ENCODE results near the gene FGF18. TPM values are rescaled to one million over a fixed set of nuclear protein-coding genes. Genes with fewer than 3 reads are reported as not detected.

The FGF18 gene
- total RNA-seq, 2 donors from 2014 or later: 0.28 TPM; not detected in 1

DNA sequence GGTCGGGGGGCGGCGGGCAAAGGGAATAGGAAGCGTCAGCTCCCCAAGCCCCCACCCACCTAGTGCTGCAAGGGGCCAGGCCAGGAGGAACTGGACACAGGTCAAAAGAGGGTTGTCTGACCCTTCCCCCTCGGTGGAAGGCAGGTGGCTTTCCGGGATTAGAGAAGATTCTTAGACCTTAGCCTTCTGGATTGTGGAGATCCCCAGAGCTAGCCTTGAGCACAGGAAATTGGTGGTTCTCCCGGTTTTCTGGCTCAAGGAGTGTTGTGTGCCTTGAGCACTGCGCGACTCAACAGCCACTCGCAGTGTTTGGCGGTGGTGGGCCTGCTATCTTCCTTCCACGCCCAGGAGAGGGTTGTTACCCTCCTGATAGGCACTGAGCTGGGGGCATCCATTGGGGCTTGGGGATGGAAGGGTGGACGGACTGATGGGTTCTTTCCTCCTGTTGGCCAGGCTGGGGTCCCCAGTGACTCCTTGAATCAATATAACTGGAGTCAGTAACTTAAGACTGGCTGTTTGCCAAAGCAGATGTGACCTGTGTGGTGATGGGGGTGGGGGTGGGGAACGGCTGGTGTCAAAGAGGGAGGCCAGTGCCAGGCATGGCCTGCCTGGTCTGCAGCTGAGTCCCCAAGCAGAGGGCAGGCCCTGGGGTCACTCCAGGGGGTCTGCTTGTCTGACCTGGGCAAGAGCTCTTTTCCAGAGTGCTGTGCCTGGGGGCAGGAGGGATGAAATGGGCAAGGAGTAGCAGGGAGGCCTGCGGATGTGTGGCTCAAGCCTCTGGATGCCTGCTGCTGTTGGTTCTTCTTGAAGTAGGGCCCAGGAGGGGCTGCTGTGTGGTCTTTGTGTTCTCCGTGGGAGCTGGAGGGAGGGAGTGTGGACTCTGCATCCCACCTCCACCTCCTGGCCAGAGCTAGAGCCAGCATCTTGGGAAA is 2.1 kb downstream of the FGF18 start:
- ATAC-seq: no peak
- Mint-ChIP-seq H3K9me3 (no peaks in the 10 kb centered on the region), H3K4me1 (ENCODE audit: low read depth in 2 of 2) (peaks cover 0 to 11% of the 10 kb centered on the region in 2 donors), H3K4me3 (no peak overlapping the region), H3K27me3 (peaks cover 0 to 12% of the 10 kb centered on the region in 2 donors), H3K27ac (no peak overlapping the region), H3K36me3 (no peaks in the 10 kb centered on the region)
- no peak for DNase-seq (ENCODE audit: low spot score)

DNA sequence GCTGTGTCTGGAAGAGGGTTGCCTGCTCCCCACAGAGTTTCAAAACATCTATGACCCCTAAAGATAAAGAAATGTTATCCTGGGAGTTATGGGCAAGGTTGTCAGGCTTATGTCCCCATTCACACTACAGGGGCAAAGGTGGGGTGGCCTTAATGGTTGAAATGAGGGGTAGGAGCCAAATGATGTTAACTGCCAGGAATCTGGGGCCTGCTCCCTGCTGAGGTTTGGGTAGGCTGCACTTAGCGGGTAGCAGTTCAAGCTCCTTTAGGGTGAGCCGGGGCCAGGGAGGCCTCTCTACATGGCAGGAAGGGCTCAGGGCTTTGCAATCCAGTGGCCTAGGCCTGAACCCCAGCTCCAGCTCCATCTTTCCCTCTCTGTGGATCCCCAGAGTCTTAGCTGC is 3.0 kb downstream of the FGF18 start:
- Mint-ChIP-seq H3K27me3 (peaks cover 0 to 12% of the 10 kb centered on the region in 2 donors), H3K4me3 (no peak overlapping the region), H3K27ac (no peak overlapping the region), H3K9me3 (no peaks in the 10 kb centered on the region), H3K4me1 (ENCODE audit: low read depth in 2 of 2) (peaks cover 0 to 11% of the 10 kb centered on the region in 2 donors), H3K36me3 (no peaks in the 10 kb centered on the region)
- ATAC-seq (no peak), DNase-seq (ENCODE audit: low spot score) (no peak)

DNA sequence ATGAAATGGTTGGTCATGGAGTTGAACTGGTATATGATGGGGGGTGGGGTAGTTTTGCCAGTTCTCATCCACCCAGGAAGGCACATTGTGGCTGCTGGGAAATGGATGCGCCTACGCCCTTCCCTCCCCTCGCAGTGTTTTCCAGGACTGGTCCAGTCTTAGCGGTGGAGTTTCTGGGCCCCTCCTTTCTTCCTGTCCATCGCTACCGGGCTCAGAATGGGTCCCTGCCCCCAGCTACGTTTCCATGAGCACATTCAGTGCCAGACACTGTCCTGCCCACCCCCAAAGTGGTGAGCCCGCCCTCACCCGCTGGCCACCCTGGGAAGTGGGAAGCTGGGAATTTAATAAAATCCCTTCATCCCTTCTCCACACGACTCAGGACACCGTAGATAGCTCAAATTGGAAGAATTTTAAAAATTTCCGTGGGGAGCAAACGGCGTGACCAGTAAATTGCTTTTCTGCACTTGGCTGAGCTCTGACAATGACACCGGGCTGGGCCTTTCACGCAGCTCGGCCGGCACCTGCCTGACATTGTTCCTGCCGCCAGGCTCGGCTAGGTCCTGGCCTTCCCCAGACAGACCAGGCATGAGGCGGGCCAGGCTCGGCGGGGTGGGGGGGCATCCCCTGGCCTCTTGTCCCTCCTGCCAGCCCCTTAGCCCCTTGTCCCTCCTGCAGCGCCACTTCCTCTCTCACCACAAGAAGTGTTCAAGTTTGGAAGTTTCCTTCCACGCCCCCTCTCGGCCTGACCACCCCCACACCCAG is 3.6 kb downstream of the FGF18 start:
- no peaks in the 10 kb centered on the region for H3K36me3 Mint-ChIP-seq
- no peaks in the 10 kb centered on the region for H3K9me3 Mint-ChIP-seq
- H3K27me3 Mint-ChIP-seq: peaks cover 0 to 12% of the 10 kb centered on the region in 2 donors
- no peak for ATAC-seq
- no peak overlapping the region for H3K27ac Mint-ChIP-seq
- no peak overlapping the region for H3K4me3 Mint-ChIP-seq
- peaks cover 0 to 11% of the 10 kb centered on the region in 2 donors for H3K4me1 Mint-ChIP-seq (ENCODE audit: low read depth in 2 of 2)
- no peak for DNase-seq (ENCODE audit: low spot score)

DNA sequence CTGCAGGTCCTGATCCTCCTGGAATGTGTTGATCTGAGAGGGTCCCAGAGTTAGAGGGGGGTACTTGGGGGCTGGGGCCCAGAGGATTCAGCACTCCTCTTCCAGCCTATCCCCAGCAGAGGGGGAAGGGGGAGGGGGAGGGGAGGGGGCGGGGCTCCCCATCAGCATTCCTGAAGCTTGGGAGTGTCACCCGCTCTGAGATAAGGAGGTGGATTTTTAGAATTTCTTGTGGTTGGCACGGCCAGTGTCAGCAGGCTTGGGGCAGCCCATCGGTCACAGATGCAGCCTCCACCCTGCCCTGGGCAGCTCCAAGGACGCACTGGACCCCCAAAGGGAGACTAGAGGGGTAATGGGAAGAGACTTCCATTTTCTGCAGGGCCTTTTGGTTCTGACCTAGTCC is 5.3 kb downstream of the FGF18 start:
- H3K4me3 Mint-ChIP-seq: no peak overlapping the region

DNA sequence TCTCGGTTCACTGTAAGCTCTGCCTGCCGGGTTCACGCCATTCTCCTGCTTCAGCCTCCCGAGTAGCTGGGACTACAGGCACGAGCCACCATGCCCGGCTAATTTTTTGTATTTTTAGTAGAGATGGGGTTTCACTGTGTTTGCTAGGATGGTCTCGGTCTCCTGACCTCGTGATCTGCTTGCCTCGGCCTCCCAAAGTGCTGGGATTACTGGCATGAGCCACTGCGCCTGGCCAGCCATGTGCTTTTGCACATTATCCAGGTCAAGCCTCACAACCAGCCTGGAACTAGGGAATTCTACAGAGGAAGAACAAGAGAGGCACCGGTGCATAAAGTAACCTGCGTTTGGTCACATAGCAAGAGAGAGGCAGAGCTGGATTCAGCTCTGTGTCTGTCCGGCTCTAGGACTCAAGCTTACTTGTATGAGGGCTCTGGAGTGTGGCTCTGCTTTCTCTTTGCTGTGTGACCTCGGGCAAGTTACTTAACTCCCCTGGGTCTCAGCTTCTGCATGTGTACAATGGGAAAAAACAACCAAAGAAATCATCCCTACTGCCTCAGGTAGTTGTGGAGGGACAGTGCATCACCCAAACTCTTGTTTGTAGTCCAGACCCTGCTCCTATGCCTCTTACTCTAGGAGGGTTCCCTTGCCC is 6.3 kb downstream of the FGF18 start:
- no peak overlapping the region for H3K27ac Mint-ChIP-seq
- H3K9me3 Mint-ChIP-seq: no peaks in the 10 kb centered on the region
- ATAC-seq: no peak
- no peak for DNase-seq (ENCODE audit: low spot score)
- peaks cover 0 to 6% of the 10 kb centered on the region in 2 donors for H3K27me3 Mint-ChIP-seq
- H3K4me1 Mint-ChIP-seq (ENCODE audit: low read depth in 2 of 2): peaks cover 0 to 3% of the 10 kb centered on the region in 2 donors
- H3K4me3 Mint-ChIP-seq: no peak overlapping the region
- no peaks in the 10 kb centered on the region for H3K36me3 Mint-ChIP-seq

More for the DNA sequence above, 5.3 kb downstream of the FGF18 start:
- H3K9me3 Mint-ChIP-seq: no peaks in the 10 kb centered on the region
- H3K4me1 Mint-ChIP-seq (ENCODE audit: low read depth in 2 of 2): peaks cover 0 to 6% of the 10 kb centered on the region in 2 donors
- no peak overlapping the region for H3K27ac Mint-ChIP-seq
- peaks cover 0 to 10% of the 10 kb centered on the region in 2 donors for H3K27me3 Mint-ChIP-seq
- ATAC-seq: no peak
- no peak for DNase-seq (ENCODE audit: low spot score)
- H3K36me3 Mint-ChIP-seq: no peaks in the 10 kb centered on the region

DNA sequence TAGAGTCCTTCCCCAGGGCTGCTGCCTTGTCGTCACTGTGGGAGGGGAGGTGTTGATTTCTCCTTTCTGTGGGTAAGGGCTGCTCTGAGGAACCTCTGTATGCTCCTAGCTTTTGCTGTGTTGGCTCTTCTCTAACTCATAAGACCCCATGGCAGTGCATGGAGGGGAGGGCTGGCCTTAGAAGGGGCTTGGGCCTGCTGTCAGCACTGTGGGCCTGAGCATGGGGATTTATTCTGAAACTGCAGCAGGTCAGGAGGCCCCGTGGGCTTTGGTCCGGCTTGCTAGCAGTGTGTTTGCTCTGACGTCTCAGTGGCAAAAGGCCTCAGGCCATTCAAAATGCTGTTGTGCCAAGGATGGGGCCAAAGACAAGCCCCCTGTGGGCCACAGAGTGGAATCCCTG is 6.8 kb downstream of the FGF18 start:
- Mint-ChIP-seq H3K27me3 (peaks cover 0 to under 1% of the 10 kb centered on the region in 2 donors), H3K4me1 (ENCODE audit: low read depth in 2 of 2) (no peaks in the 10 kb centered on the region)
- ATAC-seq: no peak

DNA sequence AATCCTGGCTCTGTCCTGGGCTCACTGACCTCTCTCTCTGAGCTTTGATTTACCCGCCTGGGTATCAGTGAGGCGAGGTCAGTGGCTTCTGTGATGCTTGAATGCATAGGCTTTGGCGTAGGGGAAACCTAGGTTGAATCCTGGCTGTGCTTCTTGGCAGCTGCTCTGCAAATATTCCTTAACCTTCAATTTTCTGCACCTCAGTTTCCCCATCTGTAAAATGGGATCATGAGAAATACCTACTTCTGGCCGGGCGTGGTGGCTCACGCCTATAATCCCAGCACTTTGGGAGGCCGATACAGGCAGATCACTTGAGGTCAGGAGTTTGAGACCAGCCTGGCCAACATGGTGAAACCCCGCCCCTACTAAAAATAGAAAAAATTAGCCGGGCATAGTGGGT is 7.2 kb downstream of the FGF18 start:
- Mint-ChIP-seq H3K4me3 (no peak overlapping the region), H3K4me1 (ENCODE audit: low read depth in 2 of 2) (no peaks in the 10 kb centered on the region), H3K36me3 (no peaks in the 10 kb centered on the region), H3K27me3 (no peaks in the 10 kb centered on the region), H3K27ac (no peak overlapping the region), H3K9me3 (no peaks in the 10 kb centered on the region)
- DNase-seq (ENCODE audit: low spot score) (no peak), ATAC-seq (no peak)

More for the DNA sequence above, 6.8 kb downstream of the FGF18 start:
- H3K9me3 Mint-ChIP-seq: no peaks in the 10 kb centered on the region
- H3K27ac Mint-ChIP-seq: no peak overlapping the region
- DNase-seq (ENCODE audit: low spot score): no peak
- H3K4me3 Mint-ChIP-seq: no peak overlapping the region
- no peaks in the 10 kb centered on the region for H3K36me3 Mint-ChIP-seq

DNA sequence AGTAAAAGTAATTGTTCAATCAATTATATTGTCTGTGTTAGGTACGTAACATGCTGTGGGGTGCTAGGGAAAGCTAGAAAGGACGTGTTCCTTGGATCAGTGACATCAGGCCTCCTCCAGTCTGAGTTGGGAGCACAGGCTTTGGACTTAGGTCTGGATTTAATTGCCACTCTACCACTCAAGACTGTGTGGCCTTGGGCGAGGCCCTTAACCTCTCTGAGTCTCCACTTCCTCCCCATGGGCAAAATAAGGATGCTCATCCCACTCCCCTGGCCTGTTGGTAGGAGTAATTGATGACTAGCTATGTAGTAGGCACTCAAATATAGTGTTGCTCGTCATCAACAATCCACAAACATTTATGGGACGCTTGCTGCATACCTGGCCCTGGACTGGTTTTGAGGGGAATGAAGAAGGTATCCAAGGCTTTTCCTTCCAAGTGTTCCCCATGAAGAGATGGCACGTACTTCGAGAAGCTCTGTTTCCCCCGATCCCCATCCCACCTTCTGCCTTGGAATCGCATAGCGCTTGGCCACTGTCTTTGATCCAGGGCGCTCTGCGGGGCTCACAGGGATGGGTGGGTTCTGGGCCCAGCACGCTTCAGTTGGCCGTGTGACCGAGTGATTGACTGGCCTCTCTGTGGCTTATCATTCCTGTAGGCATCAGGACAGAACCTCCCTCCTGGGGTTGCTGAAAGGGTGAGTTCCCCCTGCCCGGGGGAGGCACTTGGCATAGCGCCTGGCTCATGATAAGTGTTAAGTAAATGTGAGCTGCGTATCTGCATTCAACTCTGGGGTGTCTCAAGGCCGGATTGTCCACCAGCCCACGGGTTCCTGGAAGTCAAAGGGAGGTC is 8.1 kb downstream of the FGF18 start:
- Mint-ChIP-seq H3K27me3 (no peaks in the 10 kb centered on the region), H3K9me3 (no peaks in the 10 kb centered on the region), H3K27ac (no peak overlapping the region), H3K4me1 (ENCODE audit: low read depth in 2 of 2) (no peaks in the 10 kb centered on the region), H3K36me3 (no peaks in the 10 kb centered on the region), H3K4me3 (no peak overlapping the region)
- ATAC-seq (no peak), DNase-seq (ENCODE audit: low spot score) (no peak)

DNA sequence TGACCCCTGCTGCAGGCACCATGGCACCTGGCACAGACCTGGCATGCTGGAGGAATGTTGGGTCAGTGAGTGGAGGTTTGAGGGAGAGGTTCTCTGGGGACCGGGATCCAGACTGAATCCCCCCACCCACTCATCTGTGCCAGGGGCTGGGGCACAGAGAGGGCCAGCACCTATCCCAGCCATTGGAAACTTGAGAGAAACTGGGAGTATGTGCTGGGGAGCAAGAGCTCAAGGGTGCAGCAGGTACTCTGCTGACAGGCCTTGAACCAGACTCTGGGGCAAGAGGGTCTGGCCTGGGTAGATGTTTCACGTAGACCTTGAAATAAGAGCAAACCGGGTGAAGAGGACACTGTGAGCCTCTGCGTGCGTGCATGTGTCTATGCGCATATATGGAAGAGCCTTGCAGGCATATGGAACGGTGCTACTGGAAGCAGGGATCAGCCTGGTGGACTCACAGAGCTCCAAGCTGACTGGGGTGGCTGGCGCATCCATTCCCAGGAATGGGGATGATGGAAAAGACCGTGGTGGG is 8.8 kb downstream of the FGF18 start:
- no peak for DNase-seq (ENCODE audit: low spot score)
- H3K27me3 Mint-ChIP-seq: no peaks in the 10 kb centered on the region
- H3K36me3 Mint-ChIP-seq: no peaks in the 10 kb centered on the region
- no peak overlapping the region for H3K4me3 Mint-ChIP-seq
- H3K27ac Mint-ChIP-seq: no peak overlapping the region
- no peaks in the 10 kb centered on the region for H3K4me1 Mint-ChIP-seq (ENCODE audit: low read depth in 2 of 2)
- no peak for ATAC-seq
- no peaks in the 10 kb centered on the region for H3K9me3 Mint-ChIP-seq

DNA sequence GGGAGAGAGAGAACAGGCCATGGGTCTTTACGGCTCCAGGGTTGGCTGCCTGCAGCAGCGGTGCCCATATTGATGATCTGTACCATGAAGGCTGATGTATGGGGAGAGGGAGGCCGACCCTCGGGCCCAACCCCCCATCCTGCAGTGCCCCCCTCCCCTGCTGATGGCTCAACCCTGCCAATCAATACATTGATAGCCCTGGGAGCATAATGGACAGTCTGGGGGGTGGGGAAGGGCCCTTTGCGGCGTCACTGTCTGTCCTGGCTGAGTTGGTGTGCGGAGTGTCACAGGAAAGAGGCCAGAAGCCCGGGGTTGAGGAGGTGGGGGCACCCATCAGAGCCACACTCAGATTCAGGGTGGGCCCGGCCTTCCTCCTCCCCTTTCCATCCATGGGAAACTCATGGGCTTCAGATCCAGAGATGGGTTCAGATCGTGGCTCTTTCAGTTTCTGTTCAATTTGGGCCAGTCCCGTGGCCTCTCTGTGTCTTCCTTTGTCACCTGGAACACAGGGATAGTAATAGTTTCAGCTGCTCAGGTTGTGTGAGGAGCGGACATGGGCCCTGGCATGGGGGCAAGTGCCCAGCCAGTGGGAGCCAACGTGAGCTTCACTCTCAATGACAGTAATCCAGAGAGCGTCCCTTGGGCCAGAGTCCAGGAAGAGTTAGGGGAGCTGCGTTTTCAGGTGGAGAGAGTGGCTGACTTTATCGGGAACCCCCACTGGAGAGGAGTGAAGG is 9.5 kb downstream of the FGF18 start:
- Mint-ChIP-seq H3K36me3 (no peaks in the 10 kb centered on the region), H3K9me3 (no peaks in the 10 kb centered on the region), H3K4me3 (no peak overlapping the region), H3K4me1 (ENCODE audit: low read depth in 2 of 2) (no peaks in the 10 kb centered on the region), H3K27ac (no peak overlapping the region), H3K27me3 (no peaks in the 10 kb centered on the region)
- DNase-seq (ENCODE audit: low spot score) (no peak), ATAC-seq (no peak)

DNA sequence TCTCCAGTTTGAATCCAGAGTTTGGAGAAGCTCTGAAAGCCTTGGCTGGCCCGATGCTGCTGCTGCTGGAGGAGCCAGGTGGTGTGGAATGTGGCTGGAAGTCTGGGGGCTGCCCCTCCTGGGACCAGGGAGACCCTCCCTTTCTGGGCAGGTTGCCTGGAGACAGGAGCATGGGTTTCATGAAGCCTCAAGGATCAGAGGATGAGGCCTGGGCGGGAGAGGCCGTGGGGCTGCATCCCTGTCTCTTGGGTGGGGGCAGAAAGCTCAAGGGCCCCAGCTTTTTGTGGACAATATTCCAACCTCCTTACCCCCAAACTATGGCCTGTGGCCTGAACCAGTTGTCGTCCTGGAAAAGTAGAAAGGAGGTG is 10.1 kb downstream of the FGF18 start:
- ATAC-seq (no peak), DNase-seq (ENCODE audit: low spot score) (no peak)
- no peaks in the 10 kb centered on the region for H3K9me3 Mint-ChIP-seq
- no peaks in the 10 kb centered on the region for H3K27me3 Mint-ChIP-seq
- H3K4me3 Mint-ChIP-seq: no peak overlapping the region
- no peaks in the 10 kb centered on the region for H3K4me1 Mint-ChIP-seq (ENCODE audit: low read depth in 2 of 2)
- no peak overlapping the region for H3K27ac Mint-ChIP-seq
- H3K36me3 Mint-ChIP-seq: no peaks in the 10 kb centered on the region

DNA sequence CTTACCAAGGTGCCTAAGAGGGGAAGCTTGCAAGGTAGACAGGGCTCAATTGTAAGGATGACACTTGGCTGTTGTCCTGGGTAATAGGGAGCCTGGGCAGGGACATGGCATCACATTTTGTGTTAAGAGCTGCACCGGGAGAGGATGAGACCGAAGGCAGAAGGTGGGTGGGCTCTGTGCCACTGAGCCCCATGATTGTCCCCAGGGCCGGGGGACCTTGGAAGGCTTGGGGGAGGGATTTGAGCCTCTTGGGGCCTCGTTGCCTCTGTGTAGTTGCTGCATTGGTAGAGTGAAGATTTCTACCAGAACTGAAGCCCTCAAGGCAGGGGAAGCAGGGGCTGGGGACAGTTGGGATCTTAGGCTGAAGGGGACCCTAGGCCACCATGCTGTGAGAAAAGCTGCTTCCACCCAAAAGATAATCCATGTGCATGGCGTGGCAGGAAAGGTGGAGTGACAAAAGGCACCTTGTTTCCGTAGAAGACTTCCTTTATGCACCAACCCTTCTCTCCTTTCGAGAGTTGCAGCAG is 11.9 kb downstream of the FGF18 start:
- DNase-seq (ENCODE audit: low spot score): peak; percentile 46
- H3K27ac Mint-ChIP-seq: no peak overlapping the region
- no peak overlapping the region for H3K4me3 Mint-ChIP-seq
- no peaks in the 10 kb centered on the region for H3K9me3 Mint-ChIP-seq
- H3K27me3 Mint-ChIP-seq: no peaks in the 10 kb centered on the region
- no peaks in the 10 kb centered on the region for H3K4me1 Mint-ChIP-seq (ENCODE audit: low read depth in 2 of 2)
- no peaks in the 10 kb centered on the region for H3K36me3 Mint-ChIP-seq
- no peak for ATAC-seq
